ENCODE results near the gene TMEM145.

TMEM145 gene

GRCh38 chr19:42333018-42333417, 19.9 kb downstream of the TMEM145 start:
- no peak overlapping the region for H4K91ac ChIP-seq (ENCODE audit: low read length)
- H3K27ac ChIP-seq (ENCODE audit: low read length, poor library complexity, severe bottlenecking) = no peak overlapping the region
- no peak overlapping the region for H2BK5ac ChIP-seq (ENCODE audit: low read depth, low read length, poor library complexity, severe bottlenecking)
- no peak overlapping the region for H2BK120ac ChIP-seq (ENCODE audit: low read depth, low read length)
- no peak for DNase-seq
- H2AFZ ChIP-seq (ENCODE audit: low read depth, low read length) = no peak overlapping the region
- H3K79me1 ChIP-seq (replicated peaks; ENCODE audit: low read length, poor library complexity, severe bottlenecking) = peaks cover 36% of the 10 kb centered on the region
- no peak overlapping the region for H3K23ac ChIP-seq (ENCODE audit: low read length in 2 of 2)
- H3K18ac ChIP-seq (ENCODE audit: low read depth in 1 of 2, low read length in 2 of 2) = no peak overlapping the region
- no peak overlapping the region for H3K4me2 ChIP-seq (ENCODE audit: low read length, poor library complexity, severe bottlenecking)
- H3K27me3 ChIP-seq (ENCODE audit: control insufficient read depth in 1 of 2, insufficient read depth in 1 of 2, low read length in 2 of 2) = no peaks in the 10 kb centered on the region
- H3K4me1 ChIP-seq (ENCODE audit: control insufficient read depth, insufficient read depth, low read depth, low read length) = peaks cover 3% of the 10 kb centered on the region
- peaks cover 12 to 39% of the 10 kb centered on the region in 2 experiments for H3K36me3 ChIP-seq (ENCODE audit: control insufficient read depth in 1 of 2, insufficient read depth in 2 of 2, low read depth in 1 of 2, low read length in 2 of 2)
- no peak overlapping the region for H3K4ac ChIP-seq (ENCODE audit: low read depth in 1 of 2, low read length in 2 of 2)
- no peak overlapping the region for H3K9ac ChIP-seq (ENCODE audit: low read length)
- no peak overlapping the region for H4K8ac ChIP-seq (ENCODE audit: low read length)
- H2BK15ac ChIP-seq (ENCODE audit: low read depth, poor library complexity, severe bottlenecking) = no peak overlapping the region
- H3K4me3 ChIP-seq (ENCODE audit: insufficient read depth in 1 of 2, low read depth in 1 of 2, low read length in 2 of 2) = no peak overlapping the region
- H2BK12ac ChIP-seq (ENCODE audit: low read length in 2 of 2) = no peak overlapping the region
- 91% methylated on average over 3 of the region's 3 CpGs for WGBS
- H2AK5ac ChIP-seq (ENCODE audit: low read length, severe bottlenecking) = no peak overlapping the region
- H3K9me3 ChIP-seq (ENCODE audit: control insufficient read depth, low read length) = no peaks in the 10 kb centered on the region
- H3K14ac ChIP-seq (ENCODE audit: low read length in 2 of 2) = no peak overlapping the region

- Histone ChIP-seq H3K27ac (ENCODE audit: low read length, poor library complexity, severe bottlenecking) (no peak overlapping the region), H2AK5ac (ENCODE audit: low read length, severe bottlenecking) (no peak overlapping the region), H3K27me3 (ENCODE audit: control insufficient read depth in 1 of 2, insufficient read depth in 1 of 2, low read length in 2 of 2) (no peaks in the 10 kb centered on the region), H4K8ac (ENCODE audit: low read length) (no peak overlapping the region), H2BK12ac (ENCODE audit: low read length in 2 of 2) (no peak overlapping the region), H2AFZ (ENCODE audit: low read depth, low read length) (no peak overlapping the region), H3K9me3 (ENCODE audit: control insufficient read depth, low read length) (no peaks in the 10 kb centered on the region), H3K14ac (ENCODE audit: low read length in 2 of 2) (no peak overlapping the region), H2BK5ac (ENCODE audit: low read depth, low read length, poor library complexity, severe bottlenecking) (no peak overlapping the region), H3K79me1 (replicated peaks; ENCODE audit: low read length, poor library complexity, severe bottlenecking) (peaks cover 25% of the 10 kb centered on the region), H3K4me3 (ENCODE audit: insufficient read depth in 1 of 2, low read depth in 1 of 2, low read length in 2 of 2) (no peak overlapping the region), H4K91ac (ENCODE audit: low read length) (peak overlapping the region; percentile 3), H3K4ac (ENCODE audit: low read depth in 1 of 2, low read length in 2 of 2) (no peak overlapping the region), H3K9ac (ENCODE audit: low read length) (no peak overlapping the region), H2BK15ac (ENCODE audit: low read depth, poor library complexity, severe bottlenecking) (no peak overlapping the region), H3K4me2 (ENCODE audit: low read length, poor library complexity, severe bottlenecking) (no peak overlapping the region), H3K23ac (ENCODE audit: low read length in 2 of 2) (no peak overlapping the region), H3K18ac (ENCODE audit: low read depth in 1 of 2, low read length in 2 of 2) (no peak overlapping the region), H2BK120ac (ENCODE audit: low read depth, low read length) (no peak overlapping the region), H3K4me1 (ENCODE audit: control insufficient read depth, insufficient read depth, low read depth, low read length) (no peaks in the 10 kb centered on the region), H3K36me3 (ENCODE audit: control insufficient read depth in 1 of 2, insufficient read depth in 2 of 2, low read depth in 1 of 2, low read length in 2 of 2) (peaks cover 12 to 39% of the 10 kb centered on the region in 2 experiments)
- WGBS = 94% methylated on average over 21 of the region's 21 CpGs
- no peak for DNase-seq
These were observed 21.0 kb downstream of the TMEM145 start for GRCh38 chr19:42333975-42334696.

GRCh38 chr19:42334697-42335373, 21.7 kb downstream of the TMEM145 start:
- no peak overlapping the region for H4K91ac ChIP-seq (ENCODE audit: low read length)
- 96% methylated on average over 13 of the region's 13 CpGs for WGBS
- H3K14ac ChIP-seq (ENCODE audit: low read length in 2 of 2) = no peak overlapping the region
- H3K18ac ChIP-seq (ENCODE audit: low read depth in 1 of 2, low read length in 2 of 2) = no peak overlapping the region
- no peak overlapping the region for H2BK12ac ChIP-seq (ENCODE audit: low read length in 2 of 2)
- H2AK5ac ChIP-seq (ENCODE audit: low read length, severe bottlenecking) = no peak overlapping the region
- no peak overlapping the region for H2BK15ac ChIP-seq (ENCODE audit: low read depth, poor library complexity, severe bottlenecking)
- no peak overlapping the region for H3K4me2 ChIP-seq (ENCODE audit: low read length, poor library complexity, severe bottlenecking)
- DNase-seq = no peak
- no peak overlapping the region for H2BK5ac ChIP-seq (ENCODE audit: low read depth, low read length, poor library complexity, severe bottlenecking)
- H3K4me1 ChIP-seq (ENCODE audit: control insufficient read depth, insufficient read depth, low read depth, low read length) = no peaks in the 10 kb centered on the region
- no peak overlapping the region for H3K27ac ChIP-seq (ENCODE audit: low read length, poor library complexity, severe bottlenecking)
- H2BK120ac ChIP-seq (ENCODE audit: low read depth, low read length) = no peak overlapping the region
- no peak overlapping the region for H3K23ac ChIP-seq (ENCODE audit: low read length in 2 of 2)
- peaks cover 23% of the 10 kb centered on the region for H3K79me1 ChIP-seq (replicated peaks; ENCODE audit: low read length, poor library complexity, severe bottlenecking)
- H3K27me3 ChIP-seq (ENCODE audit: control insufficient read depth in 1 of 2, insufficient read depth in 1 of 2, low read length in 2 of 2) = no peaks in the 10 kb centered on the region
- H3K36me3 ChIP-seq (ENCODE audit: control insufficient read depth in 1 of 2, insufficient read depth in 2 of 2, low read depth in 1 of 2, low read length in 2 of 2) = peaks cover 12 to 39% of the 10 kb centered on the region in 2 experiments
- no peak overlapping the region for H3K4ac ChIP-seq (ENCODE audit: low read depth in 1 of 2, low read length in 2 of 2)
- no peak overlapping the region for H4K8ac ChIP-seq (ENCODE audit: low read length)
- H2AFZ ChIP-seq (ENCODE audit: low read depth, low read length) = no peak overlapping the region
- H3K9me3 ChIP-seq (ENCODE audit: control insufficient read depth, low read length) = no peaks in the 10 kb centered on the region
- no peak overlapping the region for H3K9ac ChIP-seq (ENCODE audit: low read length)
- no peak overlapping the region for H3K4me3 ChIP-seq (ENCODE audit: insufficient read depth in 1 of 2, low read depth in 1 of 2, low read length in 2 of 2)

GRCh38 chr19:42335374-42335936, 22.3 kb downstream of the TMEM145 start:
- Histone ChIP-seq H2AK5ac (ENCODE audit: low read length, severe bottlenecking) (no peak overlapping the region), H4K91ac (ENCODE audit: low read length) (no peak overlapping the region), H2BK120ac (ENCODE audit: low read depth, low read length) (no peak overlapping the region), H3K27me3 (ENCODE audit: control insufficient read depth in 1 of 2, insufficient read depth in 1 of 2, low read length in 2 of 2) (no peaks in the 10 kb centered on the region), H3K4me2 (ENCODE audit: low read length, poor library complexity, severe bottlenecking) (no peak overlapping the region), H3K79me1 (replicated peaks; ENCODE audit: low read length, poor library complexity, severe bottlenecking) (peaks cover 19% of the 10 kb centered on the region), H4K8ac (ENCODE audit: low read length) (no peak overlapping the region), H2AFZ (ENCODE audit: low read depth, low read length) (no peak overlapping the region), H2BK5ac (ENCODE audit: low read depth, low read length, poor library complexity, severe bottlenecking) (no peak overlapping the region), H3K9me3 (ENCODE audit: control insufficient read depth, low read length) (no peaks in the 10 kb centered on the region), H3K4ac (ENCODE audit: low read depth in 1 of 2, low read length in 2 of 2) (no peak overlapping the region), H3K14ac (ENCODE audit: low read length in 2 of 2) (no peak overlapping the region), H3K4me3 (ENCODE audit: insufficient read depth in 1 of 2, low read depth in 1 of 2, low read length in 2 of 2) (no peak overlapping the region), H3K9ac (ENCODE audit: low read length) (no peak overlapping the region), H3K4me1 (ENCODE audit: control insufficient read depth, insufficient read depth, low read depth, low read length) (no peaks in the 10 kb centered on the region), H3K23ac (ENCODE audit: low read length in 2 of 2) (no peak overlapping the region), H3K27ac (ENCODE audit: low read length, poor library complexity, severe bottlenecking) (no peak overlapping the region), H3K18ac (ENCODE audit: low read depth in 1 of 2, low read length in 2 of 2) (no peak overlapping the region), H2BK15ac (ENCODE audit: low read depth, poor library complexity, severe bottlenecking) (no peak overlapping the region), H2BK12ac (ENCODE audit: low read length in 2 of 2) (no peak overlapping the region), H3K36me3 (ENCODE audit: control insufficient read depth in 1 of 2, insufficient read depth in 2 of 2, low read depth in 1 of 2, low read length in 2 of 2) (peaks cover 12 to 39% of the 10 kb centered on the region in 2 experiments)
- WGBS = 97% methylated on average over 7 of the region's 7 CpGs
- DNase-seq = no peak
